ENCODE measurements around the gene PRDM2. TPM values are rescaled to one million over a fixed set of nuclear protein-coding genes. Genes with fewer than 3 reads are reported as not detected.
A peak's percentile ranks its signal among the peaks of the same experiment; 100 is the strongest.

The PRDM2 gene
- total RNA-seq, 2 experiments from 2014 or later = 55.0 to 58.5 TPM

DNA sequence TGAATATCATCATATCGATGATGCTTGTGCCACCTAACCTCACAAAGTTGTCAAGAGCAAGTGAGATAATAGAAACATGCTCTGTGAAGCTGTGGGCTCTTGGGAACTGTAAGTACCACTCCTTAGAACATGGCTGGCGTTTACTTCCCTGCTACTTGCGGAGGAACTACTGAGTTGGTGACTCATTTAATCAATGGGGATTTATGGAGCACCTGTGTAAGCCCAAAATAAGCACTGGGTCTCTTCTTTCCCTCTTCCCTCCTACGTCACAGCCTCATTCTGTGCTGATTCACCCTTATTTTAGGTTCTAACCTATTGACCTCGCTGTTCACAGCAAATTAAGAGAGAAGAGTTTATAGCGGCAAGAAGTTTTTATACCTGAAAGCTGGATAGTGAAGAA lies 52.9 kb downstream of the PRDM2 start:
- Mint-ChIP-seq H3K27ac (no peak overlapping the region), H3K9me3 (ENCODE audit: low read depth) (no peaks in the 10 kb centered on the region), H3K36me3 (peaks cover 38% of the 10 kb centered on the region), H3K4me1 (peaks cover 72% of the 10 kb centered on the region), H3K4me3 (no peak overlapping the region), H3K27me3 (no peaks in the 10 kb centered on the region)
- CTCF ChIA-PET = no interaction called here
- DNase-seq = no peak
- ATAC-seq = no peak

DNA sequence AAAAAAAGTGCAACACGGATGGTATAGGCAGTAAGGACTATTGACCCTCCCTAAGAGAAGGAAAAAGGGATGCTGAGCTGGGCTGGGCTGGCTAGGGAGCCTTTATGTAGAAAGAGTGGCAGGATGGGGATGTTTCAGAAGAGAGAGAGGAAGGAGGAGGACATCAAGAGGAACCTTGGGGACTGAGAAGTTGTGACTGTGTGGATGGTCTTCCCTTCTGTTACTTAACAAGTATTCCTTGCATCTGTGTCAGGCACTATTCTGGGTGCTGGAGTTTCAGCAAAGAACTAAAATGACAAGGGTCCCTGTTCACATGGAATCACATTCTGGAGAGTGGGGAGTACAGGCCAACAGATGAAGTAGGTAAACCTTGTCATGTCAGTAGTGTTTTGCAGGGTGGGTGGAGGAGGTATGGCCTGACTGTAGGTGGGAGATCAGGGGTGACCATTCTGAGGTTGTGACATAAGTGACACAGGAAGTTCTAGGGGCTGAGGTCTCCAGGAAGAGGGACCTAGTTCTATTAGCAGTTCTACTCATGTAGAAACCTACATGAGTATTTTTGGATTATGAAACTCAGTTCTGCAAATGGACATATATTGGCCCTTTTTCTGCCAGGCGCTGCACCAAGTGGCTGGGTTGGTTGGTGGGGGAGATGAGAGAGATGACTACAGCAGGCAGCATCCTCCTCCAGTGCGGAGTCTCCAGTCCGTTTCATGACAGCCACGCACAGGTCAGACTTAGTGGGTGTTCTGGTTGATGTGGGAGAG lies 53.8 kb downstream of the PRDM2 start:
- Mint-ChIP-seq H3K4me1 (peaks cover 64% of the 10 kb centered on the region), H3K36me3 (peaks cover 37% of the 10 kb centered on the region), H3K4me3 (no peak overlapping the region), H3K9me3 (ENCODE audit: low read depth) (no peaks in the 10 kb centered on the region), H3K27ac (peak overlapping the region; percentile 70), H3K27me3 (no peaks in the 10 kb centered on the region)
- DNase-seq = no peak
- no peak for ATAC-seq
- CTCF ChIA-PET = interaction anchor here (2.9 kb wide), 1 partner anchor 20 kb away, joined by 11 read pairs; no protein-coding TSS in a partner anchor

DNA sequence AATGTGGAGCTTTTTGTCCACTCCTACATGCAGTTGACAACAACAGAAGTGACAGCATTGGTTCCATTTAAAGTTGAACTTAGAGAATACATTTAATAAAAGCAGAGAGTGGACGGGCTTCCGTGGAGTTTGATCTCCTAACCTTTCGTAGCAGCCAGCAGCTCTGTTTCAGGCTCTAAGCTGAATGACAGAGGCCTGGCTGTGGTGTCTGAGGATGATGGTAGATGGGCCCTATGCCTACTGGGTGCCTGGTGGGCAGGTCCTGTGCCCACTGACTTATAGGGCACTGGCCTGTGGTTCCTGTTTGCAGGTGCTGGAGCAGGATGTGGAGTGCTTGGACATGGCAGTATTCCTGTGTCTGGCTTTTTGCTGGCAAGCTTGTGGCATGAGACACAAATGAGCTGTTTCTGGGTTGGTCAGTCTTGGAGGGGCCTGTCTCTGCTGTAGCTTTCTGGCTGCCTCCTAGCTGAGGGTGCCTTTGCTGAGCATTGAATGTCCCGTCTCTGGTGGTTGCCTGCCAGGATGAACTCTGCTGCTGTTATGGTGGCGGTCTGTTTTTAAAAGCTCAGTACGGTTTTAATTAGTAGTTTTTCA lies 54.6 kb downstream of the PRDM2 start:
- H3K9me3 Mint-ChIP-seq (ENCODE audit: low read depth) = no peaks in the 10 kb centered on the region
- H3K36me3 Mint-ChIP-seq = peaks cover 35% of the 10 kb centered on the region
- H3K27ac Mint-ChIP-seq = peak overlapping the region; percentile 70
- H3K4me3 Mint-ChIP-seq = no peak overlapping the region
- CTCF ChIA-PET = interaction anchor here (1.0 to 3.6 kb wide), 6 partner anchors 11 to 88 kb away, joined by 3 to 11 read pairs (median 4); no protein-coding TSS in a partner anchor
- ATAC-seq = no peak
- H3K4me1 Mint-ChIP-seq = peaks cover 71% of the 10 kb centered on the region
- H3K27me3 Mint-ChIP-seq = no peaks in the 10 kb centered on the region
- DNase-seq = no peak

DNA sequence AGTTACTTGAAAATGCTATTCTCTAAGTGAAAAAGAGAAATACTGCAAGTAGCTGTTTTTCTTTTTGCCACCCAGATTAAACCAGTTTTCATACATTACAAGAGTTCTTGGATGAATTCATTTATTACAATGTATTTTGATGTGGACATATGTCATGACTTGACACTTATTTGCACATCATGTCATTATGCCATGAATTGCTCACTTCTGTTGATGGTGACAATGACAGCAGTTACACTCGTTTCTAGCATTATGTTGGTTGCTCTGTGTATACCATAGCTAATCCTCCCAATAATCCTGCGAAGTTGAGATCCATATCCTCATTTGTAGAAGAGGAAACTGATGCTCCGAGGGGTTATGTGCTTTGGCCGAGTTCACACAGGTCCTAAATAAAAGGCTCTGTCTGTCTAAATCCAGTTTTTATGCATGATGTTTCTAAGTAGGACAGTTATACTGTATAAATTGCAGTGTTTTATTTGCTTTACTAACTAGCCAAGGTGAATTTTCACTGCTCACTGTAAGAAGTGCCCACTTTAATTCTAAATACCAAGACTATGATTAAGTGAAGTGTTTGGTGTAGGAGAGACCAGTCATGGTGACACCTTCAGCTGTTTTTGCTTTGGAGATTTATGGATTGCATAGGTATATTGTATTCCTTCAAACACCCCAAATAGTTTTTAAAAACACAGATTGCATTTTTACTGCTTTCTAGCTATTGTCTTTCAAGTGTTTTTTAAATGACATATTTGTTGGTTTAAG lies 56.7 kb downstream of the PRDM2 start:
- no peak for ATAC-seq
- CTCF ChIA-PET = interaction anchor here (0.6 to 3.6 kb wide), 12 partner anchors 9 to 1733 kb away, joined by 3 to 11 read pairs (median 3); no protein-coding TSS in a partner anchor
- peaks cover 68% of the 10 kb centered on the region for H3K4me1 Mint-ChIP-seq
- peak overlapping the region; percentile 51 for H3K27ac Mint-ChIP-seq
- H3K4me3 Mint-ChIP-seq = no peak overlapping the region
- no peaks in the 10 kb centered on the region for H3K9me3 Mint-ChIP-seq (ENCODE audit: low read depth)
- H3K27me3 Mint-ChIP-seq = no peaks in the 10 kb centered on the region
- no peak for DNase-seq
- peaks cover 25% of the 10 kb centered on the region for H3K36me3 Mint-ChIP-seq

DNA sequence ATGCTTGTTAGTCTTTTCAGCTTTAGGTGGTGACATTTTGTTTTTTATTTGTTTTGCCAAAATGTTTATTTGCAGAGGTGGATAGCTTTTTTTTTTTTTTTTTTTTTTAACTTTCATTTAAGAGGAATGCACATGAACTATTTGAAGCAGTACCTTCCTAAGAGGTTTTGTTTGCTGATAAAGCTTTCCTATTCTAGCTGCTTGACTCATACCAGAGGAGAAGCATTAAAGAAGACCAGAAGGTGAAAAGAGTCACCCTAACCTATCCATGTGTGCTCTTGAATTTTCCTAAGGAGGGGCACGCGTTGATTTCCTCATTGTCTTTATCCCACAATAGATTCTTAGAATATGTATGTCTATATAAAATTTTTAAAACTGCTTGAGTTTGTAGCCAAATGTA lies 57.7 kb downstream of the PRDM2 start:
- Mint-ChIP-seq H3K4me3 (no peak overlapping the region), H3K9me3 (ENCODE audit: low read depth) (no peaks in the 10 kb centered on the region), H3K36me3 (peaks cover 19% of the 10 kb centered on the region), H3K4me1 (peaks cover 69% of the 10 kb centered on the region), H3K27ac (no peak overlapping the region), H3K27me3 (no peaks in the 10 kb centered on the region)
- CTCF ChIA-PET = interaction anchor here (0.6 to 3.6 kb wide), 7 partner anchors 8 to 1732 kb away, joined by 3 to 11 read pairs (median 3); no protein-coding TSS in a partner anchor
- DNase-seq (no peak), ATAC-seq (no peak)

DNA sequence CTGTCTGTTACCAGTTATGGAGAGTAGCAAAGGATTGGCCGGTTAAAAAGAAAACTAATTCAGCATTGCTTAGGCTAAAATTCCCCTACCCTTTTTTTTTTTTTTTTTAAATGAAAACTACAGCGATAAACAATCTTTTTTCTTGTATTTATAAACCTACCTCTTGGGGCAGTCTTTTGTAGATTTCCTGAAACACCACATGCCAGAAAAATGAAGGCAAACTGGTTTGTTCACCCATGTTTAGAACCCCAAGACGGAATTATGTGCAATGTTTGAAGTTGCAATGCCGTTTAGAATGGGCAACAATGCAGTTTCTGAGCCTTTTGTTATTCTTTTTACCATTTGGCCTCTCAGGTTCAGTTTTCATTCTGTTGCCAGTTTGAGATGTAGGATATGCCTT lies 59.1 kb downstream of the PRDM2 start:
- H3K27me3 Mint-ChIP-seq = no peaks in the 10 kb centered on the region
- no peak for ATAC-seq
- no peak for DNase-seq
- no peak overlapping the region for H3K27ac Mint-ChIP-seq
- peaks cover 66% of the 10 kb centered on the region for H3K4me1 Mint-ChIP-seq
- H3K36me3 Mint-ChIP-seq = peaks cover 8% of the 10 kb centered on the region
- no peaks in the 10 kb centered on the region for H3K9me3 Mint-ChIP-seq (ENCODE audit: low read depth)
- CTCF ChIA-PET = interaction anchor here (2.5 kb wide), 1 partner anchor 33 kb away, joined by 8 read pairs; no protein-coding TSS in a partner anchor
- H3K4me3 Mint-ChIP-seq = no peak overlapping the region

DNA sequence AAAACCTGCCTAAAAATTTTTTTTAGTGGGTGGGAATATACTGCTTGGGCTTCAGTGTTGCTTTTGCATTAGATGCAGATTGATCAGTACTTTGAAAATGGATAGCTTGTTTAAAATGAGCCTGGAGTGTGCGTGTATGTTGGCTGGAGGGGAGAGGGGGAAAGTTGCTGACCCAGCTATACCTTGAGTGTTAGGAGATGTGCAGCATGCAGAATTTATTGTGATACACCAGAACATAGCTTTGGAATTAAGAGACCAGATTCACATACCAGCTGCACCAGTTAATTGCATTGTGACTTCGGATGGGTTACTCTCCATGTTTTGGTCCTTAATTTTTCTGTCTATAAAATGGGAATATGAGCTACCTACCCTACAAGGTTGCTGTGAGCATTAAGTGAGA lies 60.4 kb downstream of the PRDM2 start:
- Mint-ChIP-seq H3K4me1 (peaks cover 63% of the 10 kb centered on the region), H3K4me3 (no peak overlapping the region), H3K36me3 (peaks cover 4% of the 10 kb centered on the region), H3K9me3 (ENCODE audit: low read depth) (no peaks in the 10 kb centered on the region), H3K27ac (no peak overlapping the region), H3K27me3 (no peaks in the 10 kb centered on the region)
- ATAC-seq (no peak), DNase-seq (no peak)
- CTCF ChIA-PET = interaction anchor here (0.9 to 1.7 kb wide), 4 partner anchors 23 to 95 kb away, joined by 3 read pairs; no protein-coding TSS in a partner anchor

DNA sequence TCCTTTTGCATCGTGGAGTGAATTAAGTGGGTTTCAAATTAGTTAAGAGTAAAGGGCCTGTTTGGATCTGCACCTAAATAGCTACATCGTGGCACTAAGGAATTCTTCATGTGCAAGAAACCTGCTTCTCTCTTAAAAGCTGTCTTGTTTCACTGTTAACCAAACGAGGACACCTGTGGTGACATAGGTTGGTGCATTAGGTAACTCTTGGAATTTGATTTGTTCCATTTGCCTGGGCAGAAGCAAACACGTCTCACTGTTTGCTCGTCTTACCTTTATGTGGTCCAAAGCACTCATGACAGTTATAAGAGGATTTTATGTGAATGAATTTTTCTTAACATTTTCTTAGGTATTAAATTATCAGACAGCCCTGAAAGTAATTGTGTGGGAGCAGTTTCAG lies 60.9 kb downstream of the PRDM2 start:
- H3K27me3 Mint-ChIP-seq = no peaks in the 10 kb centered on the region
- DNase-seq (no peak), ATAC-seq (no peak)
- no peak overlapping the region for H3K27ac Mint-ChIP-seq
- H3K4me3 Mint-ChIP-seq = no peak overlapping the region
- peaks cover 61% of the 10 kb centered on the region for H3K4me1 Mint-ChIP-seq
- H3K36me3 Mint-ChIP-seq = peaks cover 3% of the 10 kb centered on the region
- H3K9me3 Mint-ChIP-seq (ENCODE audit: low read depth) = no peaks in the 10 kb centered on the region
- CTCF ChIA-PET = interaction anchor here (1.0 to 1.7 kb wide), 2 partner anchors 44 to 96 kb away, joined by 3 read pairs; no protein-coding TSS in a partner anchor

DNA sequence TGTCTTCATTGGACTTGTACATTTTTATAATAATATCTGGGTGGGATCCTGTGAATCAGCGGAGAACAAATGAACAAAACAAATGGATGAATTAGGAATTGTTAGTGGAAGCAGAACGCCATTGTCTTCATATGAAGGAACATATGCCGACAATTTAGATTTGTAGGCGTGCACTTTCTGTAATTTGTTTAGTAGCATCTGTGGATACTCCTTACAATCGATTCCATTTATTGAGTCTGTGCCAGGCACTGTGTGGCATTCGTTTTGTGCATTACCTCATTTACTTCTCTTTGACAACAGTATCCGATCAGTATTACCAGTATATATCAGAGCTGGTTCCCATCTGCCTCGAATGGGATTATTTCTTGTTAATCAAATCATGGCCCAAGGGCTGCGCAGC lies 61.9 kb downstream of the PRDM2 start:
- H3K27me3 Mint-ChIP-seq = no peaks in the 10 kb centered on the region
- no peak for ATAC-seq
- peaks cover 60% of the 10 kb centered on the region for H3K4me1 Mint-ChIP-seq
- H3K36me3 Mint-ChIP-seq = peaks cover 3% of the 10 kb centered on the region
- H3K4me3 Mint-ChIP-seq = no peak overlapping the region
- no peak for DNase-seq
- CTCF ChIA-PET = no interaction called here
- no peaks in the 10 kb centered on the region for H3K9me3 Mint-ChIP-seq (ENCODE audit: low read depth)
- H3K27ac Mint-ChIP-seq = no peak overlapping the region

DNA sequence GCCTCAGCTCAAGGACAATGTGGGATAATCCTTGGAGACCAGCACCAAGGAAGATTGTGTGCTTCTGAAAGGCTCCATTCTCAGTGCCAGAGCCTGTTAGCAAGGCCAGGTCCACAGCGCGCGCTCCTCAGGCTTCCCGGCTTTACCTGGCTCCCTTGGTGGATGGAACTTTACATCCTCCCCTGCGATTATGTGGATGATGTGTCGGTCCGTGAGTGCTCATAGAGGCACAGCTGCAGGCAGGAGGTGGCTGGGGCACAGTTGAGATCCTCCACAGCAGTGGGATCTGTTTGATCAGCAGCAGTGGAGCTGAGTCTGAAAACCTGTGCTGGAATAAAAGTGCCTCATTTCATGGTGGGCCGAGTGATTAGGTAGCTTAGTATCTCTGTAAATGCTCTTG lies 62.7 kb downstream of the PRDM2 start:
- H3K27ac Mint-ChIP-seq = no peak overlapping the region
- DNase-seq = no peak
- no peak overlapping the region for H3K4me3 Mint-ChIP-seq
- H3K36me3 Mint-ChIP-seq = peaks cover 2% of the 10 kb centered on the region
- H3K9me3 Mint-ChIP-seq (ENCODE audit: low read depth) = no peaks in the 10 kb centered on the region
- peaks cover 56% of the 10 kb centered on the region for H3K4me1 Mint-ChIP-seq
- CTCF ChIA-PET = no interaction called here
- no peak for ATAC-seq
- H3K27me3 Mint-ChIP-seq = no peaks in the 10 kb centered on the region

DNA sequence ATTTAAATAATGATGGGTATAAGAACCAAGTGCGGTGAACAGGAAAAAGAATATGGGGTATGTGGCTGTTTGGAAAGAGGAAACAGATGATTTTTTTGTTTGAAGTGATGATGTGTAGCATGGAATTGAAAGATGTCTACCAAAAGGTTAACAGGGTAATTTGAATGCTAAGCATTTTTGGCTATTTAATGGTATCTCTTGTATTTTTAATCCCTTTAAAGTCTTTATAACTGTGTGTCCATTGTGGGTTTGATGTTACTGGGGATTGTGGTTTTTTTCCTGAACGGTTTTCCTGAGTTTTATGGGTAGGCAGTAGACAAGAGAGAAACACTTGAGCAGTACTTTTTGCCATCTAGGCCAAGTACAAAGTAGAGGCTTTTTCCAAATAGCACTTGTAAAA lies 63.2 kb downstream of the PRDM2 start:
- H3K27ac Mint-ChIP-seq = no peak overlapping the region
- H3K36me3 Mint-ChIP-seq = peaks cover 2% of the 10 kb centered on the region
- CTCF ChIA-PET = no interaction called here
- DNase-seq = no peak
- peaks cover 53% of the 10 kb centered on the region for H3K4me1 Mint-ChIP-seq
- H3K9me3 Mint-ChIP-seq (ENCODE audit: low read depth) = no peaks in the 10 kb centered on the region
- no peak for ATAC-seq
- no peak overlapping the region for H3K4me3 Mint-ChIP-seq
- H3K27me3 Mint-ChIP-seq = no peaks in the 10 kb centered on the region

DNA sequence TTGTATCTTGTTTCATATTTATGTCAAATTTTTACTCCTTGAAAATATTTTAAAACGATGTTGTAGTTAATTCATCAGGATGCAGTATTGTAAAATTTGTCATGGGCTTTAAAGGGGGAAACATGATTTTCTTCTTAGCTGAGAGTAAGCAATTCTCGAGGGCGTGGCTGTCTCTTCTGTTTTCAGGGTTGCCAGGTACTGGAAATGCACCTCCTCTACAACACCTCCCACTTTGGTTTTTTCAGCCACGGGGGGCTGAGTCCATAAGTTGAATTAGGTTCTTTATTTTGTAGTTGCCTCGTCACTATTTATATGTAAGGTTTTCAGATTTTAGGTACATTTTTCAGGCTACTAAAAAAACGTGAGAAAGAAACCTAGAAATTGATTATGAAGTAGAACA lies 64.0 kb downstream of the PRDM2 start:
- CTCF ChIA-PET = interaction anchor here (0.6 to 1.5 kb wide), 3 partner anchors 26 to 87 kb away, joined by 3 read pairs; no protein-coding TSS in a partner anchor
- Mint-ChIP-seq H3K27ac (no peak overlapping the region), H3K27me3 (no peaks in the 10 kb centered on the region), H3K9me3 (ENCODE audit: low read depth) (no peaks in the 10 kb centered on the region), H3K4me3 (no peak overlapping the region), H3K4me1 (peaks cover 51% of the 10 kb centered on the region), H3K36me3 (peaks cover 7% of the 10 kb centered on the region)
- ATAC-seq (no peak), DNase-seq (no peak)

DNA sequence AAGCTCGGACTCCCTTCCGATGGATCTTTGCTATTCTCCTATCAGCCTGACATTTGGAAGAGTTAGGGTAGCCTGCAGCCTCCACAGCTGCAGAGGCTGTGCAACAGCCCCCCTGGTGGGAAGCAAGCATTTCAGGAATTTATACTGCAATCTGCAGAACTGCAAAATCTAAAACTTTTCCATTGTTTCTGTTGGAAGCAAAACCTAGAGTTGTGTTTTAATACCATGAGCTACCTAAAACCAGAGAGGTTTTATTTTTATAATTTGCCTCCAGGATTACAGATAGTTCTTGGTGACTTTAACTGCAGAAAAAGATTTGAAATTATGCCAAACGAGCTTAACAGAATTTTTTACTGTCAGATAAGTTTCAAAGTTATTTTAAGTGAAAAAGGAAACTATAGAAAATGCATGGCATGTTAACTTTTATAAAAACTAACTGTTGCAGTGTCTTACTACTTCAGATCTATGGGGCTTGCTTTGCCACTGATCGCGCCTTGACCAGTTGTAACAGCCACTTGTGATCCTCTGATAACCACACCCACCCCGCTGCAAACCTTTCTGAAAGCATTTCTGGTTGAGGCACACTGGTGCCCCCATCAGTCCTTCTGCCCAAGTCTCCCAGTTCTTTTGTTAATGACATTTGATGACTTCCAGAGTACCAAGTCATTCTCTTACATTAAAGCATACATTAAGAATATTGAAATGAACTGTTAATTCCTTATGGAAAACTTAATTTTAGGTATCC lies 64.8 kb downstream of the PRDM2 start:
- no peak overlapping the region for H3K4me3 Mint-ChIP-seq
- DNase-seq (no peak), ATAC-seq (no peak)
- H3K9me3 Mint-ChIP-seq (ENCODE audit: low read depth) = no peaks in the 10 kb centered on the region
- CTCF ChIA-PET = interaction anchor here (0.6 to 2.8 kb wide), 4 partner anchors 9 to 88 kb away, joined by 3 to 11 read pairs (median 3); no protein-coding TSS in a partner anchor
- no peak overlapping the region for H3K27ac Mint-ChIP-seq
- peaks cover 9% of the 10 kb centered on the region for H3K36me3 Mint-ChIP-seq
- H3K27me3 Mint-ChIP-seq = no peaks in the 10 kb centered on the region
- peaks cover 45% of the 10 kb centered on the region for H3K4me1 Mint-ChIP-seq
